ENCODE data around the gene OPALIN. TPM values are rescaled to one million over a fixed set of nuclear protein-coding genes. Genes with fewer than 3 reads are reported as not detected.

The OPALIN gene
- total RNA-seq, 3 donors from 2014 or later = not detected

- no peak for TF ChIP-seq CTCF (IDR thresholded peaks at IDR 0.05)
- TF ChIP-seq POLR2AphosphoS5 (IDR thresholded peaks at IDR 0.05) = no peak
- no peak for TF ChIP-seq POLR2A (IDR thresholded peaks at IDR 0.05)
- intact Hi-C loops (cut with DNase I; ENCODE audit: low total_unique reads) = no loop called here
- no peak overlapping the region for H3K27ac ChIP-seq
- no peak overlapping the region for H3K4me3 ChIP-seq
- H3K36me3 ChIP-seq = no peaks in the 10 kb centered on the region
- H3K4me1 ChIP-seq = no peaks in the 10 kb centered on the region
- no peaks in the 10 kb centered on the region for H3K9me3 ChIP-seq
- DNase-seq (ENCODE audit: low spot score in 2 of 2) = no peak
- no peaks in the 10 kb centered on the region for H3K27me3 ChIP-seq
These were observed 16.4 kb downstream of the OPALIN start for GRCh38 chr10:96342402-96342801.

- no peak for DNase-seq (ENCODE audit: low spot score in 2 of 2)
- no peaks in the 10 kb centered on the region for H3K27me3 ChIP-seq
- no peaks in the 10 kb centered on the region for H3K4me1 ChIP-seq
- no peaks in the 10 kb centered on the region for H3K36me3 ChIP-seq
- H3K9me3 ChIP-seq = no peaks in the 10 kb centered on the region
- intact Hi-C loops (cut with DNase I; ENCODE audit: low total_unique reads) = no loop called here
- H3K27ac ChIP-seq = no peak overlapping the region
- TF ChIP-seq POLR2AphosphoS5 (IDR thresholded peaks at IDR 0.05) = no peak
- TF ChIP-seq CTCF (IDR thresholded peaks at IDR 0.05) = no peak
- no peak for TF ChIP-seq POLR2A (IDR thresholded peaks at IDR 0.05)
- H3K4me3 ChIP-seq = no peak overlapping the region
These were observed 17.3 kb downstream of the OPALIN start for GRCh38 chr10:96341219-96342182.

- H3K9me3 ChIP-seq = no peaks in the 10 kb centered on the region
- H3K4me3 ChIP-seq = no peak overlapping the region
- H3K27ac ChIP-seq = no peak overlapping the region
- DNase-seq (ENCODE audit: low spot score in 2 of 2) = peak in 1 of 2 donors; percentile 32
- H3K27me3 ChIP-seq = no peaks in the 10 kb centered on the region
- TF ChIP-seq POLR2AphosphoS5 (IDR thresholded peaks at IDR 0.05) = no peak
- TF ChIP-seq POLR2A (IDR thresholded peaks at IDR 0.05) = no peak
- peak in 2 of 3 donors; percentile 15 to 38 for TF ChIP-seq CTCF (IDR thresholded peaks at IDR 0.05)
- H3K4me1 ChIP-seq = no peaks in the 10 kb centered on the region
- no peaks in the 10 kb centered on the region for H3K36me3 ChIP-seq
- intact Hi-C loops (cut with DNase I; ENCODE audit: low total_unique reads) = no loop called here
These were observed 18.6 kb downstream of the OPALIN start for GRCh38 chr10:96339956-96340904.

- Histone ChIP-seq H3K36me3 (no peaks in the 10 kb centered on the region), H3K27me3 (peaks cover 0 to 3% of the 10 kb centered on the region in 2 donors), H3K9me3 (no peaks in the 10 kb centered on the region), H3K4me3 (no peak overlapping the region), H3K27ac (no peak overlapping the region), H3K4me1 (no peaks in the 10 kb centered on the region)
- intact Hi-C loops (cut with DNase I; ENCODE audit: low total_unique reads) = no loop called here
- DNase-seq (ENCODE audit: low spot score in 2 of 2) = no peak
- TF ChIP-seq POLR2A (IDR thresholded peaks at IDR 0.05) (no peak), POLR2AphosphoS5 (IDR thresholded peaks at IDR 0.05) (no peak), CTCF (IDR thresholded peaks at IDR 0.05) (no peak)
These were observed 19.4 kb downstream of the OPALIN start for GRCh38 chr10:96339383-96339782.

Data from breast epithelium (tissue), 4 donors.